Skin of body (tissue), 1 donor: ENCODE data around the gene PSD4. TPM values are rescaled to one million over a fixed set of nuclear protein-coding genes. Genes with fewer than 3 reads are reported as not detected.

ENCODE experiments used
- total RNA-seq: library from RNA; depleted of rRNA; stranded (reverse); fragments of >200 nt; gene quantifications from one replicate; pipeline ENCODE4 v1.2.3, GENCODE V29; 2014

The PSD4 gene
- total RNA-seq, 1 donor from 2014 or later: 12.9 TPM

Other genes starting within 250 kb of the PSD4 start
- gene IL36G, start 196.0 kb upstream of the PSD4 start, total RNA-seq: 4.4 TPM
- gene IL36A, start 168.5 kb upstream of the PSD4 start, total RNA-seq: not detected
- gene IL36B, start 121.1 kb upstream of the PSD4 start, total RNA-seq: 0.20 TPM
- gene IL36RN, start 114.8 kb upstream of the PSD4 start, total RNA-seq: 10.9 TPM
- 2.7 TPM for gene IL1F10, start 106.0 kb upstream of the PSD4 start, total RNA-seq
- 20.7 TPM for gene IL1RN, start 46.4 kb upstream of the PSD4 start, total RNA-seq
- 0.30 TPM for gene PAX8, start 105.0 kb downstream of the PSD4 start, total RNA-seq